Measurements from ENCODE around the gene CABP7. TPM values are rescaled to one million over a fixed set of nuclear protein-coding genes. Genes with fewer than 3 reads are reported as not detected.
"Not testable (repeated sequence)": the region's sequence is repeated elsewhere in the genome, so short reads cannot be mapped to it uniquely, and the experiment has no call there.

CABP7 gene
- total and polyA plus RNA-seq, 2 donors (not counting 3 experiments of a cell fraction or from before 2014, with no cell fraction given) = not detected

DNA sequence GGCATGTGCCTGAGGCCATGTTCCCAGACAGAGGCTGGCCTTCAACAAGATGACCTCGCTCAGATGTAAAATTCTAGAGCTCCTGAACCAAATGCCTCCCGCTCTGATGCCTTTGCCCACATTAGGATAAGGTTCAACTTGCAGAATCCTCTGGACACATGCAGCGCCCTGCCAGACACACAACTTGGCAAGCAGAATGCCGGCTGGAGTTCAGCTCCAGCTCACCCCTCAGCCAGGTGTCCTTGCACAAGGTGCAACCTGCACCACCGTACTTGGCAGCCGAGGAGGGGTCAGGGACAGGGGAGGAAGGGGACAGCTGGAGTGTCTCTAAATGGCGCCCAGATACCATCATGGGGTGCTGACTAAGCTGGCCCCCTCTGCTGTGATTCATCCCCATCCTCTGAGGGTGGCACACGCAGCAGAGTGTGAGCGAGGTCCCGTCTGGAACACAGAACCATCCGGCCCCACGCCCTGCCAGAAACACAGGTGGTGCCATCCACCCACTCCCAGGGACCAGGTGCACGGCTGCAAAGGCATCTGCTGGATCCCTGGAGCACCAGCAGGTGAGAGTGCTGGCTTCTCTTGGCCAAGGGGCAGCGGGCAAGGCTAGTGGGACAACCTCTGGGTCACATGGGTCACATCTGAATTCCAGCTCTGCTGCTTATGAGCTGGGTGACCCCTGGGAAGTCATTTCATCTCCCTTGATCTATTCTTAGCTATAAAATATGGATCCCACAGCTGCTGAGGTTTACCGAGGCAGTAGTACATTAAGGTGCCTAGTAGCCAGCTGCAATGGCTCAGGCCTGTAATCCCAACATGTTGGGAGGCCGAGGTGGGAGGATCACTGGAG is 34.2 kb downstream of the CABP7 start:
- BruUV-seq (replicated peaks) = no TSS peak
- POLR2A ChIA-PET = no interaction called here
- intact Hi-C loops (cut with micrococcal nuclease) = no loop called here

DNA sequence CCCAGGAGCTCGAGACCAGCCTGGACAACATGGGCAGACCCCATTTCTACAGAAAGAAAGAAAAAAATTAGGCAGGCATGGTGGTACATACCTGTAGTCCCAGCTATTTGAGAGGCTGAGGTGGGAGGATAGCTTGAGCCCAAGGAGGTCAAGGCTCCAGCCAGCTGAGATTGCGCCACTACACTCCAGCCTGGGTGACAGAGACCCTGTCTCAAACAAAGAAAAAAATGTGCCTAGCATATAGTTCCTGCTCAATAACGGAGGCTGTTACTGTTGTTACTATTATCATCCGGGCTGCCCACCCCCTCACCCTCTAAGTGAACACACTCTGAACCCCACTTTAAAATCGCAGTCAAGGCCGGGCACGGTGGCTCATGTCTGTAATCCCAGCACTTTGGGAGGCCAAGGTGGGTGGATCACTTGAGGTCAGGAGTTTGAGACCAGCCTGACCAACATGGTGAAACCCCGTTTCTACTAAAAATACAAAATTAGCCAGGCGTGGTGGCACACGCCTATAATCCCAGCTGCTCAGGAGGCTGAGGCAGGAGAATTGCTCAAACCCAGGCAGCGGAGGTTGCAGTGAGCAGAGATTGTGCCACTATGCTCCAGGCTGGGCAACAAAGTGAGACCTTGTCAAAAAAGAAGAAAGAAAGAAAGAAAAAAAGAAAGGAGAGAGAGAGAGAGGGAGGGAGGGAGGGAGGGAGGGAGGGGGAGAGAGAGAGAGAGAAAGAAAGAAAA is 35.0 kb downstream of the CABP7 start:
- H2AFZ ChIP-seq (ENCODE audit: low read depth, low read length); H3K9me3 ChIP-seq (replicated peaks; ENCODE audit: control insufficient read depth, insufficient read depth, low read length); H3K4me2 ChIP-seq (ENCODE audit: insufficient read depth, low read length); BruUV-seq (replicated peaks); FAIRE-seq; H3K9me1 ChIP-seq (replicated peaks; ENCODE audit: control insufficient read depth, extremely low read depth, insufficient read depth, low read length); POLR2A ChIA-PET; H3K36me3 ChIP-seq (ENCODE audit: control insufficient read depth in 2 of 2, extremely low read depth in 1 of 2, insufficient read depth in 2 of 2, low read length in 2 of 2); DNase-seq (ENCODE audit: low read depth, low spot score); H3K9ac ChIP-seq (replicated peaks; ENCODE audit: extremely low read depth, insufficient read depth, low read length); H3K4me3 ChIP-seq (replicated peaks in 1 of 3; ENCODE audit: insufficient read depth in 1 of 3, low read depth in 1 of 3, low read length in 3 of 3); H3K79me2 ChIP-seq (ENCODE audit: control insufficient read depth, insufficient read depth, low read length); dilution Hi-C loops (cut with MboI; ENCODE audit: extremely low pct_ligation_motif_present, low sequenced_read_pairs); H3K4me1 ChIP-seq (ENCODE audit: control insufficient read depth, extremely low read depth, insufficient read depth, low read length); H3K27me3 ChIP-seq (ENCODE audit: control insufficient read depth in 2 of 2, insufficient read depth in 2 of 2, low read length in 2 of 2); H3K27ac ChIP-seq (ENCODE audit: insufficient read depth, low read depth, low read length); H4K20me1 ChIP-seq (replicated peaks; ENCODE audit: control insufficient read depth, extremely low read depth, insufficient read depth, low read length); intact Hi-C loops (cut with micrococcal nuclease): not testable (repeated sequence)
- CTCF ChIA-PET = interaction anchor here (1.3 to 1.7 kb wide), 3 partner anchors 10 to 250 kb away, joined by 3 to 4 read pairs (median 3); no protein-coding TSS in a partner anchor

More for the DNA sequence above, 34.2 kb downstream of the CABP7 start:
- FAIRE-seq (no peak), DNase-seq (ENCODE audit: low read depth, low spot score) (no peak)
- Histone ChIP-seq H3K27ac (ENCODE audit: insufficient read depth, low read depth, low read length) (no peak overlapping the region), H3K4me1 (ENCODE audit: control insufficient read depth, extremely low read depth, insufficient read depth, low read length) (no peaks in the 10 kb centered on the region), H3K4me2 (ENCODE audit: insufficient read depth, low read length) (no peak overlapping the region), H3K79me2 (ENCODE audit: control insufficient read depth, insufficient read depth, low read length) (no peaks in the 10 kb centered on the region), H3K9ac (replicated peaks; ENCODE audit: extremely low read depth, insufficient read depth, low read length) (no peak overlapping the region), H3K36me3 (ENCODE audit: control insufficient read depth in 2 of 2, extremely low read depth in 1 of 2, insufficient read depth in 2 of 2, low read length in 2 of 2) (no peaks in the 10 kb centered on the region), H2AFZ (ENCODE audit: low read depth, low read length) (no peak overlapping the region), H4K20me1 (replicated peaks; ENCODE audit: control insufficient read depth, extremely low read depth, insufficient read depth, low read length) (no peaks in the 10 kb centered on the region), H3K9me1 (replicated peaks; ENCODE audit: control insufficient read depth, extremely low read depth, insufficient read depth, low read length) (no peaks in the 10 kb centered on the region), H3K27me3 (ENCODE audit: control insufficient read depth in 2 of 2, insufficient read depth in 2 of 2, low read length in 2 of 2) (no peaks in the 10 kb centered on the region), H3K9me3 (replicated peaks; ENCODE audit: control insufficient read depth, insufficient read depth, low read length) (no peaks in the 10 kb centered on the region), H3K4me3 (replicated peaks in 1 of 3; ENCODE audit: insufficient read depth in 1 of 3, low read depth in 1 of 3, low read length in 3 of 3) (no peak overlapping the region)
- dilution Hi-C loops (cut with MboI; ENCODE audit: extremely low pct_ligation_motif_present, low sequenced_read_pairs) = no loop called here
- CTCF ChIA-PET = interaction anchor here (0.6 to 1.3 kb wide), 2 partner anchors 52 to 118 kb away, joined by 3 read pairs; no protein-coding TSS in a partner anchor
- no peak for TF ChIP-seq FOS (IDR thresholded peaks at IDR 0.05; ENCODE audit: borderline replicate concordance, insufficient read depth, low read length)
- TF ChIP-seq POLR2A (IDR thresholded peaks at IDR 0.05; ENCODE audit: low read depth, low read length) = no peak
- TF ChIP-seq, protein P1, sequence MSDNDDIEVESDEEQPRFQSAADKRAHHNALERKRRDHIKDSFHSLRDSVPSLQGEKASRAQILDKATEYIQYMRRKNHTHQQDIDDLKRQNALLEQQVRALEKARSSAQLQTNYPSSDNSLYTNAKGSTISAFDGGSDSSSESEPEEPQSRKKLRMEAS (IDR thresholded peaks at IDR 0.05; ENCODE audit: insufficient read depth, insufficient read length) = no peak
- TF ChIP-seq MYC (IDR thresholded peaks at IDR 0.05; ENCODE audit: low read depth, low read length) = no peak
- TF ChIP-seq JUN (IDR thresholded peaks at IDR 0.05; ENCODE audit: borderline replicate concordance, insufficient read depth, insufficient read length, low read depth) = no peak
- no peak for TF ChIP-seq EZH2 (IDR thresholded peaks at IDR 0.05; ENCODE audit: borderline replicate concordance, low read depth, low read length, severe bottlenecking)
- TF ChIP-seq, protein P2, sequence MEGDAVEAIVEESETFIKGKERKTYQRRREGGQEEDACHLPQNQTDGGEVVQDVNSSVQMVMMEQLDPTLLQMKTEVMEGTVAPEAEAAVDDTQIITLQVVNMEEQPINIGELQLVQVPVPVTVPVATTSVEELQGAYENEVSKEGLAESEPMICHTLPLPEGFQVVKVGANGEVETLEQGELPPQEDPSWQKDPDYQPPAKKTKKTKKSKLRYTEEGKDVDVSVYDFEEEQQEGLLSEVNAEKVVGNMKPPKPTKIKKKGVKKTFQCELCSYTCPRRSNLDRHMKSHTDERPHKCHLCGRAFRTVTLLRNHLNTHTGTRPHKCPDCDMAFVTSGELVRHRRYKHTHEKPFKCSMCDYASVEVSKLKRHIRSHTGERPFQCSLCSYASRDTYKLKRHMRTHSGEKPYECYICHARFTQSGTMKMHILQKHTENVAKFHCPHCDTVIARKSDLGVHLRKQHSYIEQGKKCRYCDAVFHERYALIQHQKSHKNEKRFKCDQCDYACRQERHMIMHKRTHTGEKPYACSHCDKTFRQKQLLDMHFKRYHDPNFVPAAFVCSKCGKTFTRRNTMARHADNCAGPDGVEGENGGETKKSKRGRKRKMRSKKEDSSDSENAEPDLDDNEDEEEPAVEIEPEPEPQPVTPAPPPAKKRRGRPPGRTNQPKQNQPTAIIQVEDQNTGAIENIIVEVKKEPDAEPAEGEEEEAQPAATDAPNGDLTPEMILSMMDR (IDR thresholded peaks at IDR 0.05; ENCODE audit: extremely low read depth in 1 of 2, insufficient read depth in 1 of 2, low read depth in 1 of 2, low read length in 2 of 2) = no peak
- no peak for TF ChIP-seq POLR2AphosphoS5 (IDR thresholded peaks at IDR 0.05; ENCODE audit: insufficient read depth, low read depth, low read length)
- TF ChIP-seq GATA2 (IDR thresholded peaks at IDR 0.05; ENCODE audit: insufficient read depth, insufficient read length, low read depth, low read length) = no peak

Data from endothelial cell of umbilical vein (primary cell).